Small intestine (tissue), 7 donors: ENCODE results near the gene ADIPOR2. TPM values are rescaled to one million over a fixed set of nuclear protein-coding genes. Genes with fewer than 3 reads are reported as not detected.

Experiments
- DNase-seq, 2 donors: peaks; one replicate each; pipeline versions ENCODE4 v3.0.0 to v3.0.0-alpha.2; 2013
- FAIRE-seq: peaks from 2 replicates; lab custom pipeline; 2012; peaks lifted over from hg19 to GRCh38; lab: Jason Lieb, UNC
- H3K27ac ChIP-seq, 3 donors: one replicate each; pipeline ENCODE4 v1.5.1; 2013; ENCODE audit warnings: low read length in 2 of 3, mild to moderate bottlenecking in 2 of 3, control low read depth in 1 of 3, inconsistent platforms in 1 of 3, low read depth in 1 of 3, moderate library complexity in 1 of 3
- H3K27me3 ChIP-seq, 3 donors: one replicate each; pipeline ENCODE4 v1.6.1; 2013; ENCODE audit warnings: low read length in 3 of 3, inconsistent platforms in 1 of 3; ENCODE audit not compliant: control insufficient read depth in 3 of 3, insufficient read depth in 3 of 3
- H3K36me3 ChIP-seq, 3 donors: one replicate each; pipeline ENCODE4 v1.6.1; 2013; ENCODE audit warnings: low read length in 3 of 3, inconsistent platforms in 1 of 3, low read depth in 1 of 3, mild to moderate bottlenecking in 1 of 3, moderate library complexity in 1 of 3; ENCODE audit not compliant: control insufficient read depth in 3 of 3, insufficient read depth in 2 of 3
- H3K4me1 ChIP-seq, 3 donors: one replicate each; pipeline ENCODE4 v1.6.1; 2013; ENCODE audit warnings: low read length in 2 of 3, inconsistent platforms in 1 of 3, low read depth in 1 of 3, mild to moderate bottlenecking in 1 of 3, moderate library complexity in 1 of 3; ENCODE audit not compliant: control insufficient read depth in 3 of 3, insufficient read depth in 2 of 3
- H3K4me3 ChIP-seq, 3 donors: one replicate each; pipeline ENCODE4 v1.5.1; 2013; ENCODE audit warnings: low read length in 3 of 3, control low read depth in 1 of 3, inconsistent platforms in 1 of 3, low read depth in 1 of 3, mild to moderate bottlenecking in 1 of 3, moderate library complexity in 1 of 3
- H3K9me3 ChIP-seq, 2 donors: one replicate each; pipeline ENCODE4 v1.6.1; 2013; ENCODE audit warnings: low read depth in 1 of 2, low read length in 1 of 2; ENCODE audit not compliant: control insufficient read depth in 2 of 2, insufficient read depth in 1 of 2
- WGBS, 3 donors: extraction: QIAGEN DNeasy Blood & Tissue Kit; methylation state at CpG; one replicate each; pipeline ENCODE4 v1.1.7; 2013; 5-methylcytosine and 5-hydroxymethylcytosine counted together
- polyA plus RNA-seq, 4 donors: library from polyadenylated mRNA; stranded (reverse) in 3 of 4; unstranded in 1 of 4; fragments of 200-250 nt in 3 of 4; fragments of 120-200 nt in 1 of 4; gene quantifications; one replicate each; pipeline versions ENCODE4 v1.2.1 to v1.2.3, GENCODE V29; 2013
- donor health status: healthy with polysubstance abuse.
- donor health status: control.
- donor health status: control.
- donor health status: Bipolar disorder and iron deficiency.
- donor health status: healthy.

Gene ADIPOR2
- polyA plus RNA-seq, 4 donors: 35.6 to 57.3 (median 48.9) TPM

GRCh38 chr12:1834186-1834925 is 143.5 kb downstream of the ADIPOR2 start:
- no peak for FAIRE-seq
- no peak overlapping the region for H3K27ac ChIP-seq
- 83 to 84% (median 83%) methylated on average over 30 to 34 of the region's 34 CpGs for WGBS, 3 donors
- no peaks in the 10 kb centered on the region for H3K9me3 ChIP-seq
- peaks cover 0 to 2% (median 0%) of the 10 kb centered on the region in 3 donors for H3K4me1 ChIP-seq
- no peak overlapping the region for H3K4me3 ChIP-seq
- no peaks in the 10 kb centered on the region for H3K36me3 ChIP-seq
- peaks cover 0 to 16% (median 8%) of the 10 kb centered on the region in 3 donors for H3K27me3 ChIP-seq
- DNase-seq: no peak

- Histone ChIP-seq H3K27me3 (peaks cover 0 to 12% (median 8%) of the 10 kb centered on the region in 3 donors), H3K36me3 (no peaks in the 10 kb centered on the region), H3K27ac (no peak overlapping the region), H3K4me1 (peaks cover 0 to 2% (median 0%) of the 10 kb centered on the region in 3 donors), H3K9me3 (no peaks in the 10 kb centered on the region), H3K4me3 (no peak overlapping the region)
- FAIRE-seq (no peak), DNase-seq (no peak)
- 78 to 81% (median 79%) methylated on average over 22 of the region's 22 CpGs for WGBS, 3 donors
Observed at GRCh38 chr12:1835211-1836131, 144.6 kb downstream of the ADIPOR2 start.

- Histone ChIP-seq H3K27ac (no peak overlapping the region), H3K9me3 (no peaks in the 10 kb centered on the region), H3K27me3 (peaks cover 0 to 8% (median 6%) of the 10 kb centered on the region in 3 donors), H3K4me1 (no peaks in the 10 kb centered on the region), H3K4me3 (no peak overlapping the region), H3K36me3 (no peaks in the 10 kb centered on the region)
- DNase-seq: no peak
- 70 to 82% (median 74%) methylated on average over 7 of the region's 7 CpGs for WGBS, 3 donors
- no peak for FAIRE-seq
Observed at GRCh38 chr12:1836241-1836803, 145.5 kb downstream of the ADIPOR2 start.

GRCh38 chr12:1836854-1837421 is 146.1 kb downstream of the ADIPOR2 start:
- H3K27me3 ChIP-seq: peaks cover 0 to 6% (median 5%) of the 10 kb centered on the region in 3 donors
- H3K36me3 ChIP-seq: no peaks in the 10 kb centered on the region
- FAIRE-seq: no peak
- WGBS, 3 donors: 64 to 73% (median 70%) methylated on average over 22 of the region's 22 CpGs
- no peak overlapping the region for H3K4me3 ChIP-seq
- H3K4me1 ChIP-seq: no peaks in the 10 kb centered on the region
- H3K9me3 ChIP-seq: no peaks in the 10 kb centered on the region
- no peak for DNase-seq
- no peak overlapping the region for H3K27ac ChIP-seq

GRCh38 chr12:1837541-1838204 is 146.8 kb downstream of the ADIPOR2 start:
- no peak for FAIRE-seq
- no peaks in the 10 kb centered on the region for H3K36me3 ChIP-seq
- no peak overlapping the region for H3K4me3 ChIP-seq
- no peak for DNase-seq
- peaks cover 0 to 6% (median 5%) of the 10 kb centered on the region in 3 donors for H3K27me3 ChIP-seq
- whole genome bisulfite sequencing, 3 donors: 77 to 86% (median 86%) methylated on average over 12 of the region's 12 CpGs
- no peaks in the 10 kb centered on the region for H3K9me3 ChIP-seq
- no peaks in the 10 kb centered on the region for H3K4me1 ChIP-seq
- H3K27ac ChIP-seq: no peak overlapping the region

Other genes with a start within 250 kb of the ADIPOR2 start
- gene FBXL14, start 96.5 kb upstream of the ADIPOR2 start, polyA plus RNA-seq: 10 to 100 TPM in 2 of 4 donors, 1 to 10 TPM in 2; 3.5 to 15.7 (median 8.9) TPM
- 1 to 10 TPM in 3 of 4 donors, under 1 TPM in 1; 0.67 to 4.9 (median 2.3) TPM for gene WNT5B, start 61.8 kb upstream of the ADIPOR2 start, polyA plus RNA-seq
- gene LRTM2, start 129.5 kb downstream of the ADIPOR2 start, polyA plus RNA-seq: under 1 TPM in 2 of 4 donors, not detected in 2; 0.03 TPM
- gene CACNA2D4, start 227.6 kb downstream of the ADIPOR2 start, polyA plus RNA-seq: 10 to 100 TPM in 2 of 4 donors, 1 to 10 TPM in 2; 5.5 to 10.8 (median 9.1) TPM